HepG2 (cell line): ENCODE results near the gene TP53TG5. TPM values are rescaled to one million over a fixed set of nuclear protein-coding genes. Genes with fewer than 3 reads are reported as not detected.
A peak's percentile ranks its signal among the peaks of the same experiment; 100 is the strongest.

Experiments
- AGO2 ChIP-seq: fragments of 200-400 bp; formaldehyde crosslinking; optimal IDR thresholded peaks from 2 replicates; pipeline ENCODE3; 2017; ENCODE audit warnings: mild to moderate bottlenecking, low read depth, low read length, moderate library complexity
- ATM ChIP-seq: fragments of 450-650 bp; IDR thresholded peaks from 2 replicates; pipeline ENCODE4 v1.7.1; 2017; ENCODE audit warnings: mild to moderate bottlenecking, borderline replicate concordance
- CEBPB ChIP-seq: IDR thresholded peaks from 2 replicates; pipeline ENCODE4 v1.6.1; 2011; ENCODE audit warnings: low read depth, low read length, improper control_type of control experiment, borderline replicate concordance
- HOXA5 ChIP-seq: sonication (generic); formaldehyde crosslinking; IDR thresholded peaks from 2 replicates; pipeline ENCODE4 v1.4.0; 2020; ENCODE audit warnings: missing genetic modification reagents
- HOXA7 ChIP-seq: sonication (generic); formaldehyde crosslinking; IDR thresholded peaks from 2 replicates; pipeline ENCODE4 v1.8.1; 2022; ENCODE audit warnings: mild to moderate bottlenecking, missing genetic modification reagents, moderate library complexity
- JUN ChIP-seq: sonication (generic); formaldehyde crosslinking; IDR thresholded peaks from 2 replicates; pipeline ENCODE4 v1.4.0; 2020; ENCODE audit warnings: mild to moderate bottlenecking, missing genetic modification reagents
- KDM5B ChIP-seq: sonication (generic); formaldehyde crosslinking; IDR thresholded peaks from 2 replicates; pipeline ENCODE4 v1.4.0; 2020; ENCODE audit warnings: missing genetic modification reagents, mild to moderate bottlenecking, borderline replicate concordance
- PPARG ChIP-seq: conservative IDR thresholded peaks from 2 replicates; pipeline ENCODE4 v1.6.1; 2016; ENCODE audit warnings: missing biosample characterization, missing genetic modification reagents
- SRSF1 ChIP-seq: fragments of 200-400 bp; formaldehyde crosslinking; optimal IDR thresholded peaks from 2 replicates; pipeline ENCODE3; 2017; ENCODE audit warnings: mild to moderate bottlenecking, low read depth, low read length, moderate library complexity
- TFDP1 ChIP-seq: IDR thresholded peaks from 2 replicates; pipeline ENCODE4 v1.6.1; 2016; ENCODE audit warnings: missing compliant biosample characterization, missing genetic modification reagents, borderline replicate concordance
- ZFY ChIP-seq: sonication (generic); formaldehyde crosslinking; IDR thresholded peaks from 2 replicates; pipeline ENCODE4 v1.4.0; 2020; ENCODE audit warnings: missing genetic modification reagents
- ZNF251 ChIP-seq: sonication (generic); formaldehyde crosslinking; IDR thresholded peaks from 2 replicates; pipeline ENCODE4 v1.9.0; 2021; ENCODE audit warnings: mild to moderate bottlenecking, missing genetic modification reagents
- ZNF512B ChIP-seq: sonication (generic); formaldehyde crosslinking; IDR thresholded peaks from 2 replicates; pipeline ENCODE4 v1.5.1; 2020; ENCODE audit warnings: missing genetic modification reagents, mild to moderate bottlenecking, borderline replicate concordance
- ZNF513 ChIP-seq: sonication (generic); formaldehyde crosslinking; conservative IDR thresholded peaks from 2 replicates; pipeline ENCODE4 v1.5.0; 2020; ENCODE audit warnings: missing genetic modification reagents
- ZNF563 ChIP-seq: sonication (generic); formaldehyde crosslinking; IDR thresholded peaks from 2 replicates; pipeline ENCODE4 v1.8.0; 2022; ENCODE audit warnings: mild to moderate bottlenecking, moderate library complexity, missing genetic modification reagents
- ZNF576 ChIP-seq: sonication (generic); formaldehyde crosslinking; IDR thresholded peaks from 2 replicates; pipeline ENCODE4 v1.4.0; 2020; ENCODE audit warnings: mild to moderate bottlenecking, missing genetic modification reagents
- ZNF747 ChIP-seq: sonication (generic); formaldehyde crosslinking; IDR thresholded peaks from 2 replicates; pipeline ENCODE4 v1.8.1; 2023; ENCODE audit warnings: missing genetic modification reagents, mild to moderate bottlenecking, borderline replicate concordance
- ZNF770 ChIP-seq: sonication (generic); formaldehyde crosslinking; IDR thresholded peaks from 2 replicates; pipeline ENCODE4 v1.5.0; 2020; ENCODE audit warnings: mild to moderate bottlenecking, missing genetic modification reagents
- ZNF800 ChIP-seq: sonication (generic); formaldehyde crosslinking; IDR thresholded peaks from 2 replicates; pipeline ENCODE4 v1.4.0; 2020; ENCODE audit warnings: missing genetic modification reagents
- polyA plus RNA-seq, 8 experiments: library from polyadenylated mRNA; depleted of rRNA in 3 of 8; stranded (reverse) in 7 of 8; unstranded in 1 of 8; fragments of >200 nt; fragmentation: Illumina TruSeq in 4 of 8; extraction: Trizol in 4 of 8; gene quantifications; 2 replicates each; pipeline versions ENCODE4 v1.2.1 to v1.2.3, GENCODE V29; 2011 to 2016; ENCODE audit warnings: low read depth in 4 of 8, missing spikeins in 1 of 8, mixed read lengths in 1 of 8; ENCODE audit not compliant: insufficient read depth in 1 of 8
- total RNA-seq, 5 experiments: library from RNA; depleted of rRNA; stranded (reverse); fragments of >200 nt; fragmentation: Illumina TruSeq; extraction: Trizol; gene quantifications; 2 replicates each; pipeline ENCODE4 v1.2.3, GENCODE V29; 2016; ENCODE audit warnings: low read depth in 1 of 5

TP53TG5 gene
- total and polyA plus RNA-seq, 2 of the 13 experiments (the other 11 are each of a cell fraction or from before 2014, with no cell fraction given), result 0.11 TPM; not detected in 1

- TF ChIP-seq ZNF513 (CRISPR knock-in tag) (0 out of 2 replicates have a peak, but pooled peaks have one; percentile 71), PPARG (CRISPR knock-in tag) (no peak), ZNF770 (CRISPR knock-in tag) (no peak), ZNF747 (CRISPR knock-in tag) (peak; percentile 86), AGO2 (peak; percentile 85), HOXA7 (CRISPR knock-in tag) (peak; percentile 80; the same call in 1 of the 2 replicates), TFDP1 (CRISPR knock-in tag) (no peak), ZNF251 (CRISPR knock-in tag) (no peak), CEBPB (no peak), ZFY (CRISPR knock-in tag) (0 out of 2 replicates have a peak, but pooled peaks have one; percentile 24), ZNF563 (CRISPR knock-in tag) (no peak), ATM (no peak), SRSF1 (peak; percentile 12), ZNF576 (CRISPR knock-in tag) (0 out of 2 replicates have a peak, but pooled peaks have one; percentile 35), HOXA5 (CRISPR knock-in tag) (0 out of 2 replicates have a peak, but pooled peaks have one; percentile 69), ZNF800 (CRISPR knock-in tag) (peak; percentile 94; the same call in 1 of the 2 replicates), ZNF512B (CRISPR knock-in tag) (no peak), KDM5B (CRISPR knock-in tag) (peak; percentile 65; the same call in 1 of the 2 replicates), JUN (CRISPR knock-in tag) (no peak)
Observed at GRCh38 chr20:45405571-45406259, 27.6 kb upstream of the TP53TG5 start (continued).
